Astrocyte of the spinal cord (primary cell): ENCODE data around the gene DIAPH2.

Experiments
- DNase-seq: peaks from one replicate; pipeline ENCODE4 v3.0.0; 2011; ENCODE audit warnings: low read depth, low spot score
- H3K4me3 ChIP-seq: 2 replicates; pipeline ENCODE4 v1.5.1; 2011; ENCODE audit warnings: low read depth, mild to moderate bottlenecking, low read length, moderate library complexity
- in situ Hi-C: cut with HindIII; loops from 2 replicates; pipeline ENCODE4 v1.10.0; 2017; ENCODE audit warnings: low sequenced_read_pairs
- TF ChIP-seq, protein P1 (sequence below): IDR thresholded peaks from 2 replicates; pipeline ENCODE4 v1.5.1; 2012; ENCODE audit warnings: low read depth, mild to moderate bottlenecking, low read length, inconsistent platforms

DIAPH2 gene

GRCh38 chrX:97529536-97530200 is 845.0 kb downstream of the DIAPH2 start:
- H3K4me3 ChIP-seq: no peak overlapping the region
- in situ Hi-C loops: no loop called here
- peak; percentile 67 for DNase-seq
- TF ChIP-seq, protein P1, sequence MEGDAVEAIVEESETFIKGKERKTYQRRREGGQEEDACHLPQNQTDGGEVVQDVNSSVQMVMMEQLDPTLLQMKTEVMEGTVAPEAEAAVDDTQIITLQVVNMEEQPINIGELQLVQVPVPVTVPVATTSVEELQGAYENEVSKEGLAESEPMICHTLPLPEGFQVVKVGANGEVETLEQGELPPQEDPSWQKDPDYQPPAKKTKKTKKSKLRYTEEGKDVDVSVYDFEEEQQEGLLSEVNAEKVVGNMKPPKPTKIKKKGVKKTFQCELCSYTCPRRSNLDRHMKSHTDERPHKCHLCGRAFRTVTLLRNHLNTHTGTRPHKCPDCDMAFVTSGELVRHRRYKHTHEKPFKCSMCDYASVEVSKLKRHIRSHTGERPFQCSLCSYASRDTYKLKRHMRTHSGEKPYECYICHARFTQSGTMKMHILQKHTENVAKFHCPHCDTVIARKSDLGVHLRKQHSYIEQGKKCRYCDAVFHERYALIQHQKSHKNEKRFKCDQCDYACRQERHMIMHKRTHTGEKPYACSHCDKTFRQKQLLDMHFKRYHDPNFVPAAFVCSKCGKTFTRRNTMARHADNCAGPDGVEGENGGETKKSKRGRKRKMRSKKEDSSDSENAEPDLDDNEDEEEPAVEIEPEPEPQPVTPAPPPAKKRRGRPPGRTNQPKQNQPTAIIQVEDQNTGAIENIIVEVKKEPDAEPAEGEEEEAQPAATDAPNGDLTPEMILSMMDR: no peak

- in situ Hi-C loops: no loop called here
- TF ChIP-seq, protein P1: no peak
Measured at GRCh38 chrX:97531825-97532224, 847.2 kb downstream of the DIAPH2 start.

GRCh38 chrX:97538745-97539144 is 854.1 kb downstream of the DIAPH2 start:
- no peak overlapping the region for H3K4me3 ChIP-seq
- DNase-seq: no peak
- TF ChIP-seq, protein P1: no peak
- in situ Hi-C loops: no loop called here

More at GRCh38 chrX:97531825-97532224, 847.2 kb downstream of the DIAPH2 start:
- H3K4me3 ChIP-seq: no peak overlapping the region
- DNase-seq: no peak

GRCh38 chrX:97539970-97540519 is 855.4 kb downstream of the DIAPH2 start:
- in situ Hi-C loops: no loop called here
- TF ChIP-seq, protein P1: no peak
- no peak for DNase-seq
- H3K4me3 ChIP-seq: no peak overlapping the region

GRCh38 chrX:97547877-97548578 is 863.4 kb downstream of the DIAPH2 start:
- TF ChIP-seq, protein P1: no peak
- no peak overlapping the region for H3K4me3 ChIP-seq
- in situ Hi-C loops: no loop called here
- peak; percentile 45 for DNase-seq

GRCh38 chrX:97551821-97552220 is 867.2 kb downstream of the DIAPH2 start:
- H3K4me3 ChIP-seq: no peak overlapping the region
- in situ Hi-C loops: no loop called here
- DNase-seq: no peak
- TF ChIP-seq, protein P1: no peak
